Measurements from ENCODE around the gene ZNF264. TPM values are rescaled to one million over a fixed set of nuclear protein-coding genes. Genes with fewer than 3 reads are reported as not detected.

The ZNF264 gene
- total RNA-seq, 1 experiment from 2014 or later, result 48.3 TPM

GRCh38 chr19:57152921-57153320 lies 38.4 kb upstream of the ZNF264 start:
- Histone ChIP-seq H3K27ac (ENCODE audit: low read length) (no peak overlapping the region), H3K4me3 (ENCODE audit: low read depth in 2 of 2, low read length in 2 of 2) (no peak overlapping the region), H3K9me3 (ENCODE audit: control insufficient read depth, insufficient read depth, low read depth, low read length) (no peaks in the 10 kb centered on the region), H3K36me3 (ENCODE audit: control insufficient read depth, insufficient read depth, low read length) (no peaks in the 10 kb centered on the region), H3K4me1 (ENCODE audit: control insufficient read depth, insufficient read depth, low read length) (no peaks in the 10 kb centered on the region), H3K27me3 (ENCODE audit: control insufficient read depth, insufficient read depth, low read length) (no peaks in the 10 kb centered on the region)
- no peak for DNase-seq (ENCODE audit: low read depth, low spot score)
- ATAC-seq, result no peak
- intact Hi-C loops (cut with micrococcal nuclease; ENCODE audit: unreplicated experiment) (no loop called here), in situ Hi-C loops (cut with HindIII; ENCODE audit: low pct_unique_long_range_greater_than_20kb, low sequenced_read_pairs) (no loop called here)
- ChIA-PET CTCF (no interaction called here), POLR2A (no interaction called here)
- no TSS peak for BruUV-seq (replicated peaks)
- TF ChIP-seq POLR2AphosphoS5 (IDR thresholded peaks at IDR 0.05; ENCODE audit: low read depth, low read length) (no peak), REST (IDR thresholded peaks at IDR 0.05; ENCODE audit: insufficient read depth in 1 of 2, low read depth in 2 of 2, low read length in 1 of 2) (no peak), SIN3A (IDR thresholded peaks at IDR 0.05; ENCODE audit: borderline replicate concordance, insufficient read depth, low read depth, low read length) (no peak), TCF7L2 (IDR thresholded peaks at IDR 0.05; ENCODE audit: low read depth, low read length) (no peak)
- TF ChIP-seq, protein P1, sequence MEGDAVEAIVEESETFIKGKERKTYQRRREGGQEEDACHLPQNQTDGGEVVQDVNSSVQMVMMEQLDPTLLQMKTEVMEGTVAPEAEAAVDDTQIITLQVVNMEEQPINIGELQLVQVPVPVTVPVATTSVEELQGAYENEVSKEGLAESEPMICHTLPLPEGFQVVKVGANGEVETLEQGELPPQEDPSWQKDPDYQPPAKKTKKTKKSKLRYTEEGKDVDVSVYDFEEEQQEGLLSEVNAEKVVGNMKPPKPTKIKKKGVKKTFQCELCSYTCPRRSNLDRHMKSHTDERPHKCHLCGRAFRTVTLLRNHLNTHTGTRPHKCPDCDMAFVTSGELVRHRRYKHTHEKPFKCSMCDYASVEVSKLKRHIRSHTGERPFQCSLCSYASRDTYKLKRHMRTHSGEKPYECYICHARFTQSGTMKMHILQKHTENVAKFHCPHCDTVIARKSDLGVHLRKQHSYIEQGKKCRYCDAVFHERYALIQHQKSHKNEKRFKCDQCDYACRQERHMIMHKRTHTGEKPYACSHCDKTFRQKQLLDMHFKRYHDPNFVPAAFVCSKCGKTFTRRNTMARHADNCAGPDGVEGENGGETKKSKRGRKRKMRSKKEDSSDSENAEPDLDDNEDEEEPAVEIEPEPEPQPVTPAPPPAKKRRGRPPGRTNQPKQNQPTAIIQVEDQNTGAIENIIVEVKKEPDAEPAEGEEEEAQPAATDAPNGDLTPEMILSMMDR (IDR thresholded peaks at IDR 0.05), result no peak

DNA sequence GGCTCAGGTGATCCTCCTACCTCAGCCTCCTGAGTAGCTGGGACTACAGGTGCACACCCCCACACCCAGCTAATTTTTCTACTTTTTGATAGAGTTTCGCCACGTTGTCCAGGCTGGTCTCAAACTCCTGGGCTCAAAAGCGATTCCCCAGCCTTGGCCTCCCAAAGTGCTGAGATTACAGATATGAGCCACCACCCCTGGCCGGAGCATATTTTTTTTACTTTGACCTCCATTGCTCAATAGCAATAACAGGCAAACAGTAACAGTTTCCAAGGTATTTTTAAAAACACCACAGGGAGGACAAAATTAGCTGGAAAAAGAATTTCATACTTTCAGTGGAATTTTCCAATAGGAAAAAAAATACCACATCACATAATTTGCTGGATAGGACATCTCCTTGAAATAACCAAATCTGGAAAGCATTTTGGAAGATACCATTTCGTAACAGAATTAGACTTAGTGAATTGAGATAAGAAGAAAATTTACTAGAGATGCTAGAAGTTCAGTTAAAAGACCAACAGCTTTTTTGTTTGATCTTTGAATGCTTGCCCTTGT lies 29.2 kb upstream of the ZNF264 start:
- POLR2A ChIA-PET, result no interaction called here
- in situ Hi-C loops (cut with HindIII; ENCODE audit: low pct_unique_long_range_greater_than_20kb, low sequenced_read_pairs) (no loop called here), intact Hi-C loops (cut with micrococcal nuclease; ENCODE audit: unreplicated experiment) (no loop called here)
- CTCF ChIA-PET, result no interaction called here
- Histone ChIP-seq H3K4me3 (ENCODE audit: low read depth in 2 of 2, low read length in 2 of 2) (no peak overlapping the region), H3K4me1 (ENCODE audit: control insufficient read depth, insufficient read depth, low read length) (no peaks in the 10 kb centered on the region), H3K9me3 (ENCODE audit: control insufficient read depth, insufficient read depth, low read depth, low read length) (no peaks in the 10 kb centered on the region), H3K27ac (ENCODE audit: low read length) (no peak overlapping the region), H3K36me3 (ENCODE audit: control insufficient read depth, insufficient read depth, low read length) (no peaks in the 10 kb centered on the region), H3K27me3 (ENCODE audit: control insufficient read depth, insufficient read depth, low read length) (no peaks in the 10 kb centered on the region)
- no TSS peak for BruUV-seq (replicated peaks)
- ATAC-seq, result no peak
- no peak for DNase-seq (ENCODE audit: low read depth, low spot score)
- TF ChIP-seq REST (IDR thresholded peaks at IDR 0.05; ENCODE audit: insufficient read depth in 1 of 2, low read depth in 2 of 2, low read length in 1 of 2), result no peak
- TF ChIP-seq POLR2AphosphoS5 (IDR thresholded peaks at IDR 0.05; ENCODE audit: low read depth, low read length), result no peak
- TF ChIP-seq, protein P1 (IDR thresholded peaks at IDR 0.05), result no peak
- TF ChIP-seq SIN3A (IDR thresholded peaks at IDR 0.05; ENCODE audit: borderline replicate concordance, insufficient read depth, low read depth, low read length), result no peak
- no peak for TF ChIP-seq TCF7L2 (IDR thresholded peaks at IDR 0.05; ENCODE audit: low read depth, low read length)
